Activated effector memory CD4-positive, alpha-beta T cell treated with anti-CD3 and anti-CD28 coated beads, Interleukin-2, amount 50 U/mL, for 16 hours (primary cell): ENCODE results near the gene UBE2E2.

Source experiments
- DNase-seq: peaks from one replicate; pipeline ENCODE4 v3.0.0-alpha.2; 2020

Gene UBE2E2

DNA sequence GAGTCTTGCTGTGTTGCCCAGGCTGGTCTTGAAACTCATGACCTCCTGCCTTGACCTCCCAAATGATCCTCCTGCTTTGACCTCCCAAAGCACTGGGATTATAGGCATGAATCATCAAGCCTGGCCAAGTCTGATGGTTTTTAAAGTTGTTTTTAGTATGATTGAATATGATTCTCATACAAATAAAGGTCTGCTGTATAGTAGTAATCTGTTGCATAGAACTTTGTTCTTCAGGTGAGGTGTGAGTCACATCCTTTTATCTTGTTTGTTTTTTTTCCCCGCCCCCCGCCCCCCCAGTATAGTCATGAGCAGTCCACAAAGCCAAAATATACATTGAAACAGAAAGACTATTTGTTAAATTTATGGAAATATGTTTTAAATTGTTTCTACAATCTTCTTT is 39.0 kb downstream of the UBE2E2 start:
- no peak for DNase-seq

DNA sequence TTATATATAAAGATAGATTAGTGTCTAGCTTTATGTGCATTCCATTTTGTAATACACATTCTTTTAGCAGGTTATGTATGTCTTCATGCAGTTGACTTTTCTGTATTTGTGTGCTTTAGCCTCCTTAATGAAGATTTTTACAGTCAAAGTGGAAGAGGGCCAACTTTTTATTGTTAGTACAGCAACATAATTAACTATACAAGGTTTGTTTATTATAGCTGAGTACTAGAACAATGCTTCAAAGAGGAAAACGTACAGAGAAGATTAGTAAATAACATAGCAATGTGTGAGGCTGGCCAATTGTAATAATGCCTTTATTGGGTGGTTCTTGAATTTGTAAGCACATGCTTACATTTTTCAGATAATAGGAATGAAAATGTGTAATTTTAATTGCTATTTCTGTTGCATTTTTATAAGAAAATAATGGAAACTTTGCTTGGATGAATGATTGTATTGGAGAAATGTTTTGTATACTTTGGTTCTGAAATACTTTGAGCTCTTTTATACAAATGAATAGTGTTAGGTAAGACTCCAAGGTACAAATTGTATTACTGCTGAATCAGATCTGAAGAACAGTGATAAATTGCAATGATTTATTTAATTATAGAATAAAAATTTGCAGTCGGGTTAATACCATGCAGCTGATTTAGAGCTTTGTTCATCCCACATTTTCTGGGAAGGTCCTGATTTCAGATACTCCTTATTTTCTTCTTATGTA is 41.4 kb downstream of the UBE2E2 start:
- no peak for DNase-seq

DNA sequence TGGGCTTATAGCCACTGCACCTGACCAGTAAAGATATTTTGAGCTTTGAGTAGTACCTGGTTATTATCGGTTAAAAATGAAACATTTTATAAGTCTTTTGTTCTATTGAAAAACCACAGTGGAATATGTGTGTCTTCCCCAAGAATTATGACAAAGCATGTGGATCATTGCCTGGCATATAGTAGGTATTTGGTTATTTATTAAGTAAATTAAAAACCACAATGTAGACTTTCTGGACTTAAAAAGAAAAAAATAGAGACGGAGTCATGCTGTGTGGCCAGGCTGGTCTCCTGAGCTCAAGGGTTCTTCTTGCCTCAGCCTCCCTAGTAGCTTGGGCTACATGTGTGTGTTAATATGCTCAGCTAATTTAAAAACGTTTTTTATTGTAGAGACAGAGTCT is 43.5 kb downstream of the UBE2E2 start:
- no peak for DNase-seq

DNA sequence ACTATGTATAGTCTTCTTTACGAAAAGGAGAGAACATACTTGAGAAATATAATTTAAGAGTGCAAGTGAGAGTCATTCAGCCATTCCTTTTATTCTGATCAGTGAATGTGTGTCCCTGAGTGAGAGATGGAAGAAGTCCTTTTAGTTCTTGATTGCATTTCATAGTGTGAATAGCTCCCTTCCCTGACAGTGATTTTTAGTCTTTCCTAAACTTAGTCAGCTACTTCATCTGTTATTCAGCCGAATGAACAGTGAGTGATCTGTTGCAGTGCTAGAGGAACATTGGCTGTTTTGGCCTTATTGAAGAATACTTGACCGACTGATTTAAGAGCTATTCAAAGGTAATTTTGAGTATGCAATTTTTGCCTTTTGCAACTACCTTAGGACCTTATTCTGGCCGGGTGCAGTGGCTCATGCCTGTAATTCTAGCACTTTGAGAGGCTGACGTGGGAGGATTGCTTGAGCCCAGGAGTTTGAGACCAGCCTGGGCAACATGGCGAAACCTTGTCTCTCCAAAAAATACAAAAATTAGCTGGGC is 45.5 kb downstream of the UBE2E2 start:
- no peak for DNase-seq

DNA sequence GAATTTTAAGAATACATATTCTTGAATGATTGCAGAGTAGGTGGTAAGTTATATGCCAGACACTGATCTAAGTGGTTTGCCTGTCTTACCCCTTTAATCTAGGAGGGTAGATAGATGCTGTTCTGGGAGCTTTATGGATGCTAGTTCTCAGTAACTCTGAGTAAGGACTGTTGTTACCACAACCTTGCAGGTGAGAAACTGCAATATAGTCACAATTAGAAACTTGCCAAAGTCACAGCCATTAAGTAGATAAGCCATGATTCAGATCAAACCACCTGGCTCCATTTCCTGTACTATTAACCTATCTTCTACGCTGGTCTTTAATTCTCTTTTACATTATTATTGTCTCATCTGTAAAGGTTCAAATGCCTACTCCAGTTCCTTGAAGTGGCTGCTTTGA is 46.8 kb downstream of the UBE2E2 start:
- no peak for DNase-seq

DNA sequence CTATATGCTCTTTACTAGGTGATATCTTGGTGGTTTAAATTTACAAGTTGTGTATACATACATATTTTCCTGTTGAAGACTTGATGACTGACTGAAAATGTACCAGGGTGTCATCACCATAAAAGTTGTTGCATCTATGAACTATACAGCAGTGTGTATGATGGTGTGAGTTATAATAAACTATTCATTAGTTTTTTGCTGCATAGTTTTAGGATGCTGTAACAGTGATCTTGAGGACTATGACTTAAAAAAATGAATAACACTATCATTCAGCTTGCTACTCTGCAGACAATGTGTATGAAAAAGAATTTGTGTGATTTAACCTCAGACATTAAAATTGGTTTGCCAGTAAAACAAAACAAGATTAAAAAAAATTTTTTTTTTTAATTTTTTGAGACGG is 49.0 kb downstream of the UBE2E2 start:
- DNase-seq = no peak

DNA sequence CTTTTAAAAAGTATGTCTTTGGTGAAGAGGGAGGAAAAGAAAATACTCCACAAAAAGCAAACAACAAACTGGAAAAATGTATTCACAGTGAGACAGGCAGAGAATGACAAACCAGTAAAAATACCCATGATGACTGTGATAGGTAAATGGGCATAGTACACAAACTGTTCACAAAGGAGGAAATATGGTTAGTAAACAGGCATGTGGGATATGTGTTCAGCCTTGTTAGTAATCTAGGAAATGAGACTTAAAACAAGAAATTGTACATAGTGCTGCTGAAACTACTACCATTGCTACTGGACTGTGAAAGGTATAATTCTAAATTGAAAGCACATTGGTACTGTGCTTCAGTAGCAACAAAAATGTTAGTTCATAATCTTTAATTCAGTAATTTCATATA is 50.1 kb downstream of the UBE2E2 start:
- no peak for DNase-seq

DNA sequence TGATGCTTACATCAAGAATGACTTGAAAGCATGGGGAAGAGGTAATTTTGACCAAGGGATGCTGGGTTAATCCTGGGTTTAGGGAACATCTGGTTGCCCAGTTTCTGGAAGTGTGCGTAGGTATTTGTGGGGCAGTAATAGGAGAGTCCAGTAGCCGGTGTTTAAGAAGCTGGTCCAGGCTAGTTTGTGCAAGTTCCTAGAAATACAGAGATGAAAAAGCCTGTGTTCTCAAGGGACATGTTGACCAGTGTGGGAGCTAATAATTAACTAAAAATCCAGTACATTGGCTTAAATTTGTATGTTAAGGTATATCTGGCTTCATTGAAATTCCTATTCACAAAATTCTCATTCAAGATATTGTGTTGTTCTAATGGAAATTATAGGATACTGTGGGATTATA is 51.2 kb downstream of the UBE2E2 start:
- no peak for DNase-seq

DNA sequence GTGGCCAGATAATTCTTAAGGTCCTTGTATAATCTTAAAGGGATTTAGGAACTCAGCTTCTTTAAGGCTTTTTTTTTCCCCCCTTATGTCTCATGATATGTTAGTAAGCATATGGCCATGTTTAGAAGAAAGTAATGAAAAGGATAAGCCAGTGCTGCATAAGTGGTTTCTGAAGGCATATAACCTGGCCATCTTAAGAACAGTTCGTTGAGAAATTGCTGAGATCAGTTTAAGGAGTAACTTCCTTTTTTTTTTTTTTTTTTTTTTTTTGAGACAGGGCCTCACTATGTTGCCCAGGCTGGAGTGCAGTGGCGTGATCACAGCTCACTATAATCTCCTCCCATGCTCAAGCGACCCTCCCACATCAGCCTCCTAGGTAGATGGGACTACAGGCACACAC is 51.7 kb downstream of the UBE2E2 start:
- DNase-seq = no peak

DNA sequence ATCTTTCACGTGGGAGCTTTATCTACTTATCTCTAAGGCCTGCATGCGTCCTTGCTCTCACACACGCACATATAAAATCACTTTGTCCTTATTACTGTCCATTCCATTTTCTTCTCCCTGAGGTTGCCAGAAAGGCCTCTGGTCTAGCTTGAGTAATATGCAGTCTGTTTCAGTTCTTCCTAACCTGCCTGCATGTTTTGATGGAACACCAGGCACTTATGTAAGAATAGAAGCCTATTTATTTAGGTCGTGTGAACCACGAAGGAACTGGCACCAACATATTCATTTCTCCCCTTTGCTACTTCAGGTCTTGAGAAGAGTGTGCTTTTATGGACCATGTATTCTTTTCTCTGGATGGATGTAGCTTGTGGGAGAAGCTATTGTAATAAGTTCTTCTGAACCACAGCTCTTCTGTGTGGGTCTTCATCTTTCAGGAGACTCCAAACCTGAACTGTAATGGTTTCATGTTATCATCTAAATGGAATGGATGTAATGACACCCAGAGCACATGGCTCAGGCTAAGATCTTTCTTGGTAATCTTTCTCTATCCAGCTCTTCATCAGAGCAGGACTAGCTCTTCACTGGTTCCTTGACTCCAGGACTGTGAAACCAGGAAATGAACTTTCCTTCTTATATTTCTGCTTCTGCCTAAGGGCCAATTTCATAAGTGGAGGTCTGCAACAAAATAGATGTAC is 53.8 kb downstream of the UBE2E2 start:
- no peak for DNase-seq

DNA sequence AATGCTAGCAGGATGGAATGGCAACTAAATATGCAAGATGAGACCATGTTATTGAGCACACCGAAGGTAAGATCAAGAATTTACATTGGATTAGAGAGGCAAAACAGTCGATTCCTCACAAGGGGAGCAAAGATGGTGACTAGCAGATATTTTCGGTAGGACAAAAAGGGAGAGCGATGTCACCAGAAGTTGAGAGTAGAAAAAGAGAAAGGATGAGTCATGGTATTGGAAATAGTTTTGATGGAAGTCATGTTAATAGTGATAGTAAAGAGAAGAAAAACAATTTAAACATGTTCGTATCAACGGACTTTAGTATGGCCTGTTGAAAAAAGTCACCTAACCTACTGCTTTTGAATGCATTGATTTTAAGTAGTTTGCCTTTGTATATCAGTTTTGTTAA is 55.0 kb downstream of the UBE2E2 start:
- no peak for DNase-seq

DNA sequence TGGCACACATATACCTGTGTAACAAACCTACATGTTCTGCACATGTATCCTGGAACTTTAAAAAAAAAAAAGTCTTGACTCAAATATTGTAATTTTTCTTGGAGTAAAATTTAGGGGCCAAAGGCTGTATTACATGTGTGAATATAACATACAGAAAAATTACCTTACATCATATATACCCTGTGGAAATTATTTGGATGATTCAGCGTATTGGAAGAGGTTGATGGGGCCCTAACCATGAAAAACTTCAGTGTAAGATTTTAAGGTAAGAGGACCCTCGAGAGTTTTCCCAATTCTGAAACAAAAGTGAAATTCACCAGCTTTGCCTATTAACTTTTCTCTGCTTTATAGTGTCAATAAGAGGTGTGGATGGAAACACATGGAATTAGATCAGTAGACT is 56.4 kb downstream of the UBE2E2 start:
- DNase-seq = no peak

DNA sequence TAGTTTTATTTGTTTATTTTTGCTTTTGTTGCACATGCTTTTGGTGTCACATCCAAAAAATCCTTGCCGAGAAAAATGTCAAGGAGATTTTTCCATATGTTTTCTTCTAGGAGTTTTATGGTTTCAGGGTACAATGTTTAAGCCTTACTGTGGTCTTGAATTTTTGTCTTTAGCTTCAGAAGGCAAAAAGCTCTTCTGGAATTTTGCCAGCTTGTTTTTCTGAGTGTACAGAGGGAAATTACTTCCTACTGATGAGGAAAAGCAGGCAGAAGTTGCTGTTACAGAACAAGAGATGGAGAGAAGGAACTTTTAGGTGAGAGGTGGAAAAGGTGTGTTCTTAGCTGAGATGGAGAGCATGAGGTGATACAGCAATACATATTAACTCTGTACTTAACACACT is 59.6 kb downstream of the UBE2E2 start:
- no peak for DNase-seq

DNA sequence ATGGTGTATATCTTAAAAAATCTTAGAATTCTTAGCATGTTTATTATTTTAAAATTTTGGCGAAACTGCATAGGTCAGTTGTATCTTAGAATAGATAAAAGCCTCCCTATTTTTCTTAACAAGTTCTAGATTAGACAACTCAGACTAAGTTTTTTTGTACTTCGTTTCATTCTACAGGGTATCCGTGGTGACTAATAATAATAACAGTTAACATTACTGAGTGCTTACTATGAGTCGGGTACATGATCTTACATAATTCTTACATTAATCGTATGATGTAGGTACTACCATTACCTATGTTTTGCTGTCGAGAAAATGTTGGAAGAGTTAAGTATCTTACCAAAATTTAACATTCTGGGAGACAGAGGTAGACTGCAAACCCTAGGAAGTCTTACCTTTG is 60.7 kb downstream of the UBE2E2 start:
- no peak for DNase-seq

DNA sequence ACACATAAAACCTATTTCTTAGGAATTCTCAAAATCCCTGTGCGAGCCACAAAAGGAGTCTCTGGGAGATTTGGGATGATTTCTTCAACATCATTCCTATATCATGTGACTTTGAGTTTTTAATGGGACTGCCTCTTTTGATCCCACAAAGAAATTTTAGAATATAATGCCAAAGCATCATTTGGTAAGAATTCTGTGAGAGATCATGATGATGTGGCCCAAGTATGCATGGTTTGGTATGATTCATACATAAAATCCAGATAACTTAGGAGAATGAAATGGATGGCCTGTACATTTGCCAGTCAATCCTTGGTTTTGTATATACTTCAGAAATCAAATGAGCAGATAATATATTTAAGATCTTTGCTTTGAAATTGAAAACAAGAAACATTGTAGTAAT is 61.3 kb downstream of the UBE2E2 start:
- no peak for DNase-seq

DNA sequence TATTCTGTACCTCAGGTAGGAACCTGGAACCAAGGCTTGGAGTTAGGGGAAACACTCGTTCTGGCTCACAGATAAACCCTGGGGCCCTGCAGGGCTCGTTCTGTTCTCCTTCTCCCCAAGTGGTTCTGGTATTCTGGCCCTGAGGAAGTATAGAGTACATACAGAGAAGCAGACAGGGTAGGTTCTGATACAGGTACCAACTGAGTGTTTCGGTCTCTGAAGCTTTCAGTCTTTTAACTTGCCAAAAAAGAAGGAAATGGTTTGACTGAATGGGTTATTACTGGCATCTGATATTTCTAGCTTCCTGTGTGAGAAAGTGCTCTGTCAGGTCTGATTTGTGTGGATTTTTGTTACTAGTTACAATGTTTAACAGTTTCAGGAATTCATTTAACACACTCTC is 67.3 kb downstream of the UBE2E2 start:
- no peak for DNase-seq

DNA sequence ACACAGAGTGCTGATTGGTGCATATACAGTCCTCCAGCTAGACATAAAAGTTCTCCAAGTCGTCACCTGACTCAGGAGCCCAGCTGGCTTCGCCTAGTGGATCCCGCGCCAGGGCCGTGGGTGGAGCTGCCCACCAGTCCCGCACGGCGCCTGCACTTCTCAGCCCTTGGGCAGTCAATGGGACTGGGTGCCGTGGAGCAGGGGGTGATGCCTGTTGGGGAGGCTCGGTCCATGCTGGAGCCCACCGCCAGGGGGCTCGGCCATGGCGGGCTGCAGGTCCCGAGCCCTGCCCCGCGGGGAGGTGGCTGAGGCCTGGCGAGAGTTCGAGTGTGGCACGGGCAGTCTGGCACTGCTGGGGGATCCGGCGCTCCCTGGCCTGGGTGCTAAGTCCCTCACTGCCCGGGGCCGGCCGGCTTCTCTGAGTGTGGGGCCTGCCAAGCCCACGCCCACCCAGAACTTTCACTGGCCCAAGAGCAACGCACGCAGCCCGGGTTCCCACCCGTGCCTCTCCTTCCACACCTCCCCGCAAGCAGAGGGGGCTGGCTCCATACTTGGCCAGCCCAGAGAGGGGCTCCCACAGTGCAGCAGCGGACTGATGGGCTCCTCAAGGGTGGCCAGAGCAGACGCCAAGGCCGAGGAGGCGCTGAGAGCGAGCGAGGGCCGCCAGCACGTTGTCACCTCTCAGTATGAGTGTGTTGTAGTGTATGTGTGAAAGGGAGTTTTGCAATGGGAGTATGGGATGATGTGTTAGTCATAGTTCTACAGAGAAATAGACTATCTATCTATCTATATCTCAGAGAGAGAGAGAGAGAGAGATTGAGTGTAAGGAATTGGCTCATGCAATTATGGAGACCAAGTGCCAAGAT is 69.0 kb downstream of the UBE2E2 start:
- DNase-seq = no peak

DNA sequence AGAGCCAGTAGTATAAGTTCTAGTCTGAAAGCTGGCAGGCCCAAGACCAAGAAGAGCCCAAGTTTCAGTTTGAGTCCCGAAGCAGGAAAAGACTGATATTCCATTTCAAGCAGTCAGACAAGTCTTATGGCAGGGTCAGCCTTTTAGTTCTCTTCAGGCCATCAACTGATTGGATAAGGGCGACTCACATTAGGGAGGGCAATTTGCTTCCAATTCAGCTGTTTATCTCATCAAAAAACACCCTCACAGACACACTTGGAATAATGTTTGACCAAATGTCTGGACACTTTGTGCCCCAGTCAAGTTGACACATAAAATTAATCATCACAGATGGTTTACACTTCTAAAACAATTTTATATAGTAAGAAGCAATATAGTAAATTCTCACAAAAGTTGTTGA is 69.7 kb downstream of the UBE2E2 start:
- no peak for DNase-seq

DNA sequence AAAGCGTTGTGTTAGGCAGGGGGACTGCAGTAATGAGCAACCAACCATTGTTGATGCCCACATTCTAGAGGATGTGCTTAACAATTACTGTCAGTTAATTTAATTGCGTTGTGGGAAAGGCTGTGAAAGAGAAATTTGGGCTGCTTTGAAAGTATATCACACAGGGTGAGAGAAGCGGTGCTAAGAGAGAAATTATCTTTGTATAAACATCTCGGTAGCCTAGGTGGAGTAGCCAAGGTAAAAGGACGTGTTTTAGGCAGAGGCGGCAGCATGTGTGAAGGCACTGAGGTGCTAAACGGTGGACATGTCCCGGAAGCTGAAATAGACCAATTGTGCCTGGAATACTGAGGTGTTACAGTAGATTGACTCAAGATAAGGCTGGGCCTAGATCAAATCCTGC is 71.9 kb downstream of the UBE2E2 start:
- DNase-seq = no peak

DNA sequence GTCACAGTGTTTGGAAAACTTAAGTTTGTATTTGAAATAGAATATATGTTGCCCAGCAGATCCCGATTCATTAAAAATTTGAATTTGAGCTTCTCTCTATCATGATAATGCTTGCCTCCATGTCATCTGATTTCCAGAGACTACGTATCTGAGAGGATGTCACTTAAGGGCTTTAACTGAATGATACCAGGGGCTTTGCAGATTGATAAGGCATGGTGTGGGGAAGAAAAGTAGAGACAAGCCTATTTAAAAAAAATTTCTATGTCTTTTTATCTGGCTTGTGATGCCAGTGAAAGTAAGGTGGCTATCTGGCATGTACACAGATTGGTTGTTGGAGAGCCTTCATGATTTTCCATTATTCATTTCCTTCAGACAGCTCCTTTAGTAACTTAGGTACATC is 72.7 kb downstream of the UBE2E2 start:
- no peak for DNase-seq

DNA sequence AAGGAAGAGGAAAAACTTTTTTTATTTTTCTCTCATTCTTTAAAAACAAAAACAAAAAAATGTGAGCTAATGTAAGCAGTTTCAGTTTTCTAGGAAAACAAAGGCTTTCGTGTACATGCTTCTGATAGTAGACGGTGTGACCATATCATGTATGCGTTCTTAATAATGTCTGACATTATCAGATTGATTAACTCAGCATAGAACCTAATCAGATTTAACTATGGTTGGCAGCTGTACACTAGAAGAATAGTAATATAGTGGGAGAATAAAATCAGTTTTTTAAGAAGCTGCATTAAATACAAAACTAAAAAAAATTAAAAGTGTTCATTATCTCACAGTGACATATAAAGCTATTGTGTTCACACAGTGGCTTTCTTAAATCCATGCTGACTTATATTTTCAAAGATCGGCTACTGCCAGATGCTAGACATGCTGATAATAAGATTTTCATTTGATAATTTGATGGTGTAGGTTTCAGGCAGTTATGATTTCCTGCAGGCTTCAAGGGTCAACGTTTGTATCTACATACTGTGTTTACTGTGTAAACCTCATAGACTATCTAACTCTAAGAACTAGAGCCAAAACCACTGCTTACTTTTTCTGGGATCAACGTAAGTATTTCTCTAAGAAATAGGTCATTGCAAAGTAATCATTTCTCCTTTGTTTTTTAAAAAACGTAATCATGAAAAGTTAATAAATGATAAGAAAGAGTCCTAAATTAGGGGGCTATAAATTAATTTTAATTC is 74.0 kb downstream of the UBE2E2 start:
- no peak for DNase-seq

DNA sequence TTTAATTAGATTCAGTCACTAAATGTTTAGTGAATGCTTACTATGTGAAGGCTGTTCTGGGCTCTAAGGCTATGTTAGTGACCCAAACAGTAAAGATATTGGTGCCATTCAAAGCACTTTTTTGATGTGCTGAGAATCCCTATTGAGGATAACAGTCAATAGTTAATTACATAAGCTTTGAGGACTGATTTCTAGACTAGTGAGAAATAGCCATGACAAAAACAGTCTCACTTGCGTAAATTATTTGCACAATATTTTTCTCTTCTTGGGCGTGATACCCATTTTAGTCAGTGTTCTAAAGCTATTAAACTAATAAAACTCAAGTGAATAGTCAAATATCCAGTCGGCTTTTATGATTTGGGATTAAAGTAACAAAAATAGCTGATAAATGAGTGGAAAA is 74.6 kb downstream of the UBE2E2 start:
- DNase-seq = no peak

DNA sequence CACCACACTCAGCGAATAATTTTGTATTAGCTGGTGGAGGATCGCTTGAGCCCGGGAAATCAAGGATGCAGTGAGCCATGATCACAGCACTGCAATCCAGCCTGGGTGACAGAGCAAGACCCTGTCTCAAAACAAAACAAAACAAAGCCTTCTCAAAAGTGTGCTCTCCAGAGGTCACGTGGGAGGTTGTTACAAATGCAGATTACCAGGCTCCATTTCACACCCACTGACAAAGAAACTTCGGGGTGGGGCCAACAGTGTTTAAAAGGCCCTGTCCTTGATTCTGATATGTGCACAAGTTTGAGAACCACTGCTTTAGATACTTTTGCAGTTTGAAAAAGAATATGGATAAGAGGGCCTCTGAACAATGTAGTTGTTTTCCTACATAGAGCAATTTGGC is 80.5 kb downstream of the UBE2E2 start:
- no peak for DNase-seq
